Gastroesophageal sphincter (tissue), 3 donors: Measurements from ENCODE around the gene SLC25A40.

Experiments used
- CTCF ChIP-seq, 4 experiments: fragments of 200-600 bp in 2 of 4; fragments of 450-650 bp in 2 of 4; sonication (generic) in 1 of 4; IDR thresholded peaks; one replicate each; pipeline ENCODE4 v1.5.1; 2017 to 2019; ENCODE audit warnings: antibody characterized with exemption in 4 of 4, mild to moderate bottlenecking in 2 of 4, moderate library complexity in 2 of 4
- POLR2A ChIP-seq, 2 donors: fragments of 450-650 bp; IDR thresholded peaks; one replicate each; pipeline ENCODE4 v1.6.1; 2017; ENCODE audit warnings: antibody characterized with exemption in 2 of 2, mild to moderate bottlenecking in 2 of 2, moderate library complexity in 1 of 2
- POLR2AphosphoS5 ChIP-seq: sonication (generic); formaldehyde crosslinking; IDR thresholded peaks from one replicate; pipeline ENCODE4 v1.6.1; 2017; ENCODE audit warnings: antibody characterized with exemption

- TF ChIP-seq CTCF (IDR thresholded peaks at IDR 0.05) (no peak), POLR2A (IDR thresholded peaks at IDR 0.05) (no peak), POLR2AphosphoS5 (no peak)
Observed at GRCh38 chr7:87895363-87895762, 19.2 kb upstream of the SLC25A40 start.
